KMS-11 (cell line): ENCODE measurements around the gene ARHGEF1.

Source experiments
- H2AFZ ChIP-seq: fragments of 200-600 bp; sonication (generic); 2 replicates; pipeline ENCODE4 v1.6.1; 2016; ENCODE audit warnings: antibody characterized with exemption, mixed run types, low read depth
- H3K27ac ChIP-seq: fragments of 200-600 bp; sonication (generic); 2 replicates; pipeline ENCODE4 v1.6.1; 2016; ENCODE audit warnings: mild to moderate bottlenecking, mixed run types
- H3K27me3 ChIP-seq: fragments of 200-600 bp; sonication (generic); 2 replicates; pipeline ENCODE4 v1.6.1; 2017; ENCODE audit warnings: mild to moderate bottlenecking, low read depth, mixed run types, moderate library complexity; ENCODE audit not compliant: insufficient read depth
- H3K36me3 ChIP-seq: fragments of 200-600 bp; sonication (generic); 2 replicates; pipeline ENCODE4 v1.6.1; 2017; ENCODE audit warnings: mild to moderate bottlenecking, mixed run types; ENCODE audit not compliant: insufficient read depth
- H3K4me1 ChIP-seq: fragments of 200-600 bp; sonication (generic); 2 replicates; pipeline ENCODE4 v1.6.1; 2016; ENCODE audit warnings: mild to moderate bottlenecking, low read depth, mixed run types; ENCODE audit not compliant: poor library complexity, severe bottlenecking
- H3K4me2 ChIP-seq: fragments of 200-600 bp; sonication (generic); 2 replicates; pipeline ENCODE4 v1.7.0; 2016; ENCODE audit warnings: mild to moderate bottlenecking, mixed run types
- H3K4me3 ChIP-seq: fragments of 200-600 bp; sonication (generic); IDR thresholded peaks from 2 replicates; pipeline ENCODE4 v1.6.1; 2017; ENCODE audit warnings: low read depth, low read length, mixed read lengths; ENCODE audit not compliant: insufficient read depth
- H3K79me2 ChIP-seq: fragments of 200-600 bp; sonication (generic); 2 replicates; pipeline ENCODE4 v1.6.1; 2016; ENCODE audit warnings: low read depth, mixed run types; ENCODE audit not compliant: insufficient read depth
- H3K9ac ChIP-seq: fragments of 200-600 bp; sonication (generic); 2 replicates; pipeline ENCODE4 v1.6.1; 2016; ENCODE audit warnings: mild to moderate bottlenecking, mixed run types
- H4K20me1 ChIP-seq: fragments of 200-600 bp; sonication (generic); 2 replicates; pipeline ENCODE4 v1.6.1; 2016; ENCODE audit warnings: mild to moderate bottlenecking, mixed run types; ENCODE audit not compliant: insufficient read depth
- CTCF ChIP-seq: fragments of 200-600 bp; sonication (generic); conservative IDR thresholded peaks from 2 replicates; pipeline ENCODE4 v1.6.1; 2017; ENCODE audit warnings: low read depth, mild to moderate bottlenecking, antibody characterized with exemption, low read length, moderate library complexity, mixed read lengths

Gene ARHGEF1

GRCh38 chr19:41956621-41957020, 73.6 kb downstream of the ARHGEF1 start:
- no peak overlapping the region for H3K4me2 ChIP-seq
- no peak overlapping the region for H3K4me3 ChIP-seq
- H3K9ac ChIP-seq: no peak overlapping the region
- H3K4me1 ChIP-seq: peaks cover 17% of the 10 kb centered on the region
- H3K27ac ChIP-seq: no peak overlapping the region
- H3K36me3 ChIP-seq: no peaks in the 10 kb centered on the region
- no peaks in the 10 kb centered on the region for H4K20me1 ChIP-seq
- no peaks in the 10 kb centered on the region for H3K27me3 ChIP-seq
- no peak for TF ChIP-seq CTCF
- H3K79me2 ChIP-seq: no peaks in the 10 kb centered on the region
- no peak overlapping the region for H2AFZ ChIP-seq
